HepG2 (cell line): ENCODE data around the gene FAM174C. TPM values are rescaled to one million over a fixed set of nuclear protein-coding genes. Genes with fewer than 3 reads are reported as not detected.
A peak's percentile ranks its signal among the peaks of the same experiment; 100 is the strongest.

Experiments
- FOXP1 ChIP-seq, 2 experiments: fragments of 450-650 bp in 1 of 2; IDR thresholded peaks; 2 replicates each; pipeline ENCODE4 v1.6.1; 2017 to 2018; ENCODE audit warnings: antibody characterized with exemption in 1 of 2
- KAT8 ChIP-seq: IDR thresholded peaks from 2 replicates; pipeline ENCODE4 v1.6.1; 2016; ENCODE audit warnings: missing genetic modification reagents, missing compliant biosample characterization
- KLF6 ChIP-seq: IDR thresholded peaks from 2 replicates; pipeline ENCODE4 v1.8.0; 2016; ENCODE audit warnings: missing biosample characterization, missing genetic modification reagents
- NBN ChIP-seq: fragments of 450-650 bp; conservative IDR thresholded peaks from 2 replicates; pipeline ENCODE4 v1.6.1; 2017
- NFKBIZ ChIP-seq: IDR thresholded peaks from 2 replicates; pipeline ENCODE4 v1.6.1; 2018; ENCODE audit warnings: missing genetic modification reagents, missing compliant biosample characterization
- NR2F2 ChIP-seq: IDR thresholded peaks from 2 replicates; pipeline ENCODE4 v1.6.1; 2012; ENCODE audit warnings: low read depth, inconsistent platforms, borderline replicate concordance
- PAXIP1 ChIP-seq: sonication (generic); formaldehyde crosslinking; conservative IDR thresholded peaks from 2 replicates; pipeline ENCODE4 v1.4.0; 2020; ENCODE audit warnings: mild to moderate bottlenecking, missing genetic modification reagents, moderate library complexity
- SIN3A ChIP-seq: IDR thresholded peaks from 2 replicates; pipeline ENCODE4 v1.6.1; 2011; ENCODE audit warnings: low read depth, mild to moderate bottlenecking, control low read depth, low read length, borderline replicate concordance
- SNAPC2 ChIP-seq: sonication (generic); formaldehyde crosslinking; IDR thresholded peaks from 2 replicates; pipeline ENCODE4 v1.8.1; 2022; ENCODE audit warnings: mild to moderate bottlenecking, missing genetic modification reagents
- SP4 ChIP-seq: sonication (generic); formaldehyde crosslinking; IDR thresholded peaks from 2 replicates; pipeline ENCODE4 v1.8.1; 2023; ENCODE audit warnings: mild to moderate bottlenecking, missing genetic modification reagents
- TBP ChIP-seq: sonication (generic); formaldehyde crosslinking; IDR thresholded peaks from 2 replicates; pipeline ENCODE4 v1.5.0; 2020; ENCODE audit warnings: missing genetic modification reagents
- ZBTB7A ChIP-seq: sonication (generic); formaldehyde crosslinking; IDR thresholded peaks from 2 replicates; pipeline ENCODE4 v1.8.0; 2022; ENCODE audit warnings: mild to moderate bottlenecking, missing genetic modification reagents
- ZNF230 ChIP-seq: sonication (generic); formaldehyde crosslinking; IDR thresholded peaks from 2 replicates; pipeline ENCODE4 v1.4.0; 2020; ENCODE audit warnings: mild to moderate bottlenecking, missing genetic modification reagents
- ZNF329 ChIP-seq: sonication (generic); formaldehyde crosslinking; IDR thresholded peaks from 2 replicates; pipeline ENCODE4 v1.9.0; 2021; ENCODE audit warnings: low read depth, mild to moderate bottlenecking, missing genetic modification reagents
- ZNF432 ChIP-seq: sonication (generic); formaldehyde crosslinking; IDR thresholded peaks from 2 replicates; pipeline ENCODE4 v1.5.0; 2020; ENCODE audit warnings: missing genetic modification reagents, mild to moderate bottlenecking, borderline replicate concordance
- ZNF496 ChIP-seq: sonication (generic); formaldehyde crosslinking; IDR thresholded peaks from 2 replicates; pipeline ENCODE4 v1.8.1; 2023; ENCODE audit warnings: mild to moderate bottlenecking, moderate library complexity, missing genetic modification reagents; ENCODE audit not compliant: insufficient replicate concordance
- ZNF510 ChIP-seq: sonication (generic); formaldehyde crosslinking; IDR thresholded peaks from 2 replicates; pipeline ENCODE4 v1.4.0; 2020; ENCODE audit warnings: low read depth, mild to moderate bottlenecking, missing genetic modification reagents
- ZSCAN21 ChIP-seq: sonication (generic); formaldehyde crosslinking; IDR thresholded peaks from 2 replicates; pipeline ENCODE4 v1.8.0; 2022; ENCODE audit warnings: mild to moderate bottlenecking, missing genetic modification reagents, moderate library complexity, borderline replicate concordance
- polyA plus RNA-seq, 8 experiments: library from polyadenylated mRNA; depleted of rRNA in 3 of 8; stranded (reverse) in 7 of 8; unstranded in 1 of 8; fragments of >200 nt; fragmentation: Illumina TruSeq in 4 of 8; extraction: Trizol in 4 of 8; gene quantifications; 2 replicates each; pipeline versions ENCODE4 v1.2.1 to v1.2.3, GENCODE V29; 2011 to 2016; ENCODE audit warnings: low read depth in 4 of 8, missing spikeins in 1 of 8, mixed read lengths in 1 of 8; ENCODE audit not compliant: insufficient read depth in 1 of 8
- total RNA-seq, 5 experiments: library from RNA; depleted of rRNA; stranded (reverse); fragments of >200 nt; fragmentation: Illumina TruSeq; extraction: Trizol; gene quantifications; 2 replicates each; pipeline ENCODE4 v1.2.3, GENCODE V29; 2016; ENCODE audit warnings: low read depth in 1 of 5
- TF ChIP-seq, protein P1 (sequence below): sonication (generic); formaldehyde crosslinking; IDR thresholded peaks from 2 replicates; pipeline ENCODE4 v1.4.0; 2020; ENCODE audit warnings: low read depth, mild to moderate bottlenecking, missing genetic modification reagents
- TF ChIP-seq, protein P2 (sequence below): sonication (generic); formaldehyde crosslinking; IDR thresholded peaks from 2 replicates; pipeline ENCODE4 v1.8.0; 2022; ENCODE audit warnings: missing genetic modification reagents, low read depth, mild to moderate bottlenecking, borderline replicate concordance
- TF ChIP-seq, protein P3 (sequence below): sonication (generic); formaldehyde crosslinking; IDR thresholded peaks from 2 replicates; pipeline ENCODE4 v1.8.1; 2022; ENCODE audit warnings: mild to moderate bottlenecking, missing genetic modification reagents
- TF ChIP-seq, protein P4 (sequence below): sonication (generic); formaldehyde crosslinking; IDR thresholded peaks from 2 replicates; pipeline ENCODE4 v1.5.1; 2020; ENCODE audit warnings: mild to moderate bottlenecking, missing genetic modification reagents, borderline replicate concordance

Gene FAM174C
- total and polyA plus RNA-seq, 2 of the 13 experiments (the other 11 are each of a cell fraction or from before 2014, with no cell fraction given), result 19.5 to 31.3 TPM

- TF ChIP-seq, protein P1, sequence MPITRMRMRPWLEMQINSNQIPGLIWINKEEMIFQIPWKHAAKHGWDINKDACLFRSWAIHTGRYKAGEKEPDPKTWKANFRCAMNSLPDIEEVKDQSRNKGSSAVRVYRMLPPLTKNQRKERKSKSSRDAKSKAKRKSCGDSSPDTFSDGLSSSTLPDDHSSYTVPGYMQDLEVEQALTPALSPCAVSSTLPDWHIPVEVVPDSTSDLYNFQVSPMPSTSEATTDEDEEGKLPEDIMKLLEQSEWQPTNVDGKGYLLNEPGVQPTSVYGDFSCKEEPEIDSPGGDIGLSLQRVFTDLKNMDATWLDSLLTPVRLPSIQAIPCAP (CRISPR knock-in tag), result peak; percentile 77; the same call in 1 of the 2 replicates
- peak; percentile 2; the same call in 1 of the 2 replicates for TF ChIP-seq ZBTB7A (CRISPR knock-in tag)
- TF ChIP-seq ZNF230 (CRISPR knock-in tag), result 0 out of 2 replicates have a peak, but pooled peaks have one; percentile 52
- TF ChIP-seq, protein P2, sequence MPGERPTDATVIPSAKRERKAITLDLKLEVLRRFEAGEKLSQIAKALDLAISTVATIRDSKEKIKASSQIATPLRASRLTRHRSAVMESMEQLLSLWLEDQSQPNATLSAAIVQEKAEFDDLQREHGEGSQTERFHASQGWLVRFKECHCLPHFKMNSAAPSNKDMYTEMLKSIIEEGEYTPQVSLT (CRISPR knock-in tag), result no peak
- peak; percentile 59 for TF ChIP-seq PAXIP1 (CRISPR knock-in tag)
- TF ChIP-seq TBP (CRISPR knock-in tag), result no peak
- TF ChIP-seq, protein P3, sequence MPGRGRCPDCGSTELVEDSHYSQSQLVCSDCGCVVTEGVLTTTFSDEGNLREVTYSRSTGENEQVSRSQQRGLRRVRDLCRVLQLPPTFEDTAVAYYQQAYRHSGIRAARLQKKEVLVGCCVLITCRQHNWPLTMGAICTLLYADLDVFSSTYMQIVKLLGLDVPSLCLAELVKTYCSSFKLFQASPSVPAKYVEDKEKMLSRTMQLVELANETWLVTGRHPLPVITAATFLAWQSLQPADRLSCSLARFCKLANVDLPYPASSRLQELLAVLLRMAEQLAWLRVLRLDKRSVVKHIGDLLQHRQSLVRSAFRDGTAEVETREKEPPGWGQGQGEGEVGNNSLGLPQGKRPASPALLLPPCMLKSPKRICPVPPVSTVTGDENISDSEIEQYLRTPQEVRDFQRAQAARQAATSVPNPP (CRISPR knock-in tag), result no peak
- no peak for TF ChIP-seq ZNF329 (CRISPR knock-in tag)
- 0 out of 2 replicates have a peak, but pooled peaks have one; percentile 61 for TF ChIP-seq SP4 (CRISPR knock-in tag)
- peak; percentile 76; the same call in 1 of the 2 replicates for TF ChIP-seq ZNF510
- TF ChIP-seq NR2F2, result no peak; the same call in 1 of the 2 replicates
- no peak for TF ChIP-seq NBN
- no peak; the same call in none of the 2 replicates for TF ChIP-seq ZSCAN21 (CRISPR knock-in tag)
- TF ChIP-seq KLF6, result peak; percentile 25; the same call in 1 of the 2 replicates
- TF ChIP-seq NFKBIZ (CRISPR knock-in tag), result no peak
- TF ChIP-seq FOXP1 (IDR thresholded peaks at IDR 0.05), result no peak
- TF ChIP-seq FOXP1 (CRISPR knock-in tag; IDR thresholded peaks at IDR 0.05), result peak; percentile 41; the same call in 1 of the 2 replicates
- TF ChIP-seq ZNF496, result no peak
- TF ChIP-seq ZNF432, result no peak
- TF ChIP-seq, protein P4, sequence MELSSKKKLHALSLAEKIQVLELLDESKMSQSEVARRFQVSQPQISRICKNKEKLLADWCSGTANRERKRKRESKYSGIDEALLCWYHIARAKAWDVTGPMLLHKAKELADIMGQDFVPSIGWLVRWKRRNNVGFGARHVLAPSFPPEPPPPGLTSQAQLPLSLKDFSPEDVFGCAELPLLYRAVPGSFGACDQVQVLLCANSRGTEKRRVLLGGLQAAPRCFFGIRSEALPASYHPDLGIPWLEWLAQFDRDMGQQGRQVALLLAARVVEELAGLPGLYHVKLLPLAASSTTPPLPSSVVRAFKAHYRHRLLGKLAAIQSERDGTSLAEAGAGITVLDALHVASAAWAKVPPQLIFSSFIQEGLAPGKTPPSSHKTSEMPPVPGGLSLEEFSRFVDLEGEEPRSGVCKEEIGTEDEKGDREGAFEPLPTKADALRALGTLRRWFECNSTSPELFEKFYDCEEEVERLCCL (CRISPR knock-in tag), result no peak
- TF ChIP-seq KAT8, result no peak
- TF ChIP-seq SNAPC2, result no peak
- TF ChIP-seq SIN3A, result peak; percentile 48; the same call in 1 of the 2 replicates
These were observed 9.0 kb upstream of the FAM174C start (continued) for GRCh38 chr19:1266129-1266915.
